ENCODE results near the gene VENTX. TPM values are rescaled to one million over a fixed set of nuclear protein-coding genes. Genes with fewer than 3 reads are reported as not detected.

VENTX gene
- total RNA-seq (2014; rRNA removed; shearing (Covaris generic)), result 0.12 TPM in 1 of 2 replicates, not detected in the other

DNA sequence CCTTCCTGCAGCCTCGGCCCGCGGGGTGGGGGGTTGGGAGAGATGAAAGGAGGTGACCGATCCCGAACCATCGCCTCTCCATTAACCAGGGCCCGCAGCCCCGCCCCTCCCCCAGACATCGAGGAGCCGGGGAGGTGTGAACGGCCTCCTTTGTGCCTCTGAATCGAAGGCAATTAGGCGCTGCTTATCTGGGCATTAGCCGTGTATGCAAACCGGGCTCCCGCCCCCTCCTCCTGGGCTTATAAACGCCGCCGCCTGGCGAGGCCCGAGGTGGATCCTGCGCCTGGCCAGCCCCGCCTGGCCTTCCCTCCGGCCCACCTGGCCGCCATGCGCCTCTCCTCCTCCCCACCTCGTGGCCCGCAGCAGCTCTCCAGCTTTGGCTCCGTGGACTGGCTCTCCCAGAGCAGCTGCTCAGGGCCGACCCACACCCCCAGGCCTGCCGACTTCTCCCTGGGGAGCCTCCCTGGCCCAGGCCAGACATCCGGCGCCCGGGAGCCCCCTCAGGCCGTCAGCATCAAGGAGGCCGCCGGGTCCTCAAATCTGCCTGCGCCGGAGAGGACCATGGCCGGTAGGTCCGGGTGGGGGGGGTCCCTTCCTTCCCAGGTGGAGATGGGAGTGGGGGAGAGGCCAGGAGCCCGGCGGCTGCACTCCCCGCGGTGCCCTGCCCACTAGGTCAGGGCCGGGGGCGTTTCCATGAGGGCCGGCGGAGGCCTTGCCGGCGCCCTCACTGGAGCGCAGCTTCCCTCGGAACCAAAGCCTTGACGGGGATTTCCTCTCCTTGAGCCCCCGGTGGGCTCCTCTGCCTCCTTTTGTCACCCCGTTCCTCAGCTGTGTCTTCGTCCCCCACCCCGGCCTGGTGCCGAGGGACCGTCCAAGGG is at the start of gene VENTX:
Gene VENTX, plus strand, starts transcription at position 268 of the 878 bp plus-strand sequence. Its CDS starts 60 bp downstream, at position 328.
- in situ Hi-C loops (cut with HindIII; ENCODE audit: low sequenced_read_pairs), result no loop called here
- no peak for DNase-seq (ENCODE audit: low spot score)

- in situ Hi-C loops (cut with HindIII; ENCODE audit: low sequenced_read_pairs), result no loop called here
- no peak for DNase-seq (ENCODE audit: low spot score)
These were observed 49.6 kb upstream of the VENTX start for GRCh38 chr10:133187906-133188681.

- in situ Hi-C loops (cut with HindIII; ENCODE audit: low sequenced_read_pairs), result no loop called here
- DNase-seq (ENCODE audit: low spot score), result no peak
These were observed 48.4 kb upstream of the VENTX start for GRCh38 chr10:133189256-133189655.

DNA sequence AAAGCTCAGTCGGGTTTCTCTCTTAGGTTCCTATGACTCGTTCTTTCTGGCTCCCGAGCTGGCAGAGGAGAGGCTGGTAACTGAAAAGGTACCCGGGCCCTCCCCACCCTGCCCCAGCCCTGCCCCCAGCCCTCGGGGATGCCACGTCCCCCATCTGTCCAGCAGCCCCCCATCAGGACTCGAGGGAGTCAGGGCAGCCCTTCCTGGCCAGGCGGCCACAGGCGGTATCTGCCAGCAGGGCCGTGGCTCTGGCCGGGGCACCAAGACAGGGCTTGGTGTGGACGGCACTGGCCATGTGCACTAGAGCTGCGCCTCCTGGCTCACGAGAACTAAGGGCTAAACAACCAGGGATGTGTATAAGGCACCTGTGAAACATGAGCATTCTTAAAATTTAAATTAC is 47.9 kb upstream of the VENTX start:
- DNase-seq (ENCODE audit: low spot score), result no peak
- in situ Hi-C loops (cut with HindIII; ENCODE audit: low sequenced_read_pairs), result no loop called here

GRCh38 chr10:133190225-133190624 is 47.4 kb upstream of the VENTX start:
- in situ Hi-C loops (cut with HindIII; ENCODE audit: low sequenced_read_pairs), result no loop called here
- DNase-seq (ENCODE audit: low spot score), result no peak

DNA sequence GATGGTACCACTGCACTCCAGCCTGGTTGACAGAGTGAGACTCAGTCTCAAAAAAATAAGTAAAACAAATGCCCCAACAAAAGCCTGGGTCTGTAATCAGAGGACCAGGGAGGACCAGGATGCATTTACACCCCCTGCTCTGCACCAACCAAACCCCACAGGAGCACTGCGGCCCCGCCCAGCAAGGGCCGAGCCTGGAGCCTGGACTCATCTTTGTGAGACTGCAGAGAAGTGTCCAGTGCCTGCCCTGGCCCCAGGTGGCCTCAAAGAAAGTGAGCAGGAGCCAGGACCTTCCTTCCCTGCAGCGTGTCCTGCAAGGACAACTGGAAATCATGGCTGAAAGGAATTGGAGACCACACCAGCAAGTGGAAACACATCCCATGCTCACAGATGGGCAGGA is 46.0 kb upstream of the VENTX start:
- no peak for DNase-seq (ENCODE audit: low spot score)
- in situ Hi-C loops (cut with HindIII; ENCODE audit: low sequenced_read_pairs), result no loop called here

DNA sequence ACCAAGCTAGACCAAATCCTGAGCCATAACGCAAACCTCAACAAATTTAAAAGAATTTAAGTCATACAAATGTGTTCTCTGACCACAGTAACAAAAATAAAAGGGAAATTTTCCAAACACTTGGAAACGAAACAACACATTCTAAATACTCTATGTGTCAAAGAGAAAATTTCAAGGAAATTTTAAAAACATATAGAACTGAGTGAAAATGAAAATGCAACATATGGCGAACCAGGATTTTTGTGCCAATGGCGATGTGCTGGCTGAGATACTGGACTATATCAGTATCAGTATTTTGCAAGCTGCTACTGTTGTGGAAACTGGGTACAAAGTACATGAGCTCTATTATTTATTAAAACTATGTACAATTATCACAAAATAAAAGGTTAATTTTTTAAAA is 43.5 kb upstream of the VENTX start:
- in situ Hi-C loops (cut with HindIII; ENCODE audit: low sequenced_read_pairs), result no loop called here
- DNase-seq (ENCODE audit: low spot score), result no peak

GRCh38 chr10:133195096-133195495 is 42.6 kb upstream of the VENTX start:
- in situ Hi-C loops (cut with HindIII; ENCODE audit: low sequenced_read_pairs), result no loop called here
- no peak for DNase-seq (ENCODE audit: low spot score)

DNA sequence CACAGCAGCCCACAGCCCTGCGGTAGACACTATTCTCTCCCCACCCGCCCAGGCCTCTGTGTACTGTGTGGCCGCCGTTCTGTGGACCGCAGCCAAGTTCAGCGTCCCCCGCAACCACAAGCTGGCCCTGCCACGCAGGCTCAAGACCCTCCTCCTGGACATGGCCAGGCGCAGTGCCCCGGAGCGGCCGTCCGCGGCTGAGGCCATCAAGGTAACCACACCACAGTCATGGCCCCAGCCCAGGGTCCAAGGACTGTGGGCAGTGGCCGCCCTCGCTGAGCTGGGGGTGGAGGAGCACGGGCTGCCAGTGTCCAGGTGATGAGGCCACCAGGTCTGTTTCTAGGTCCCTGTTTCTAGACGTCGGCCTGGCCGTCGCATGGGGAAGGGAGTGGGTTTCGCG is 42.0 kb upstream of the VENTX start:
- in situ Hi-C loops (cut with HindIII; ENCODE audit: low sequenced_read_pairs), result no loop called here
- no peak for DNase-seq (ENCODE audit: low spot score)

- in situ Hi-C loops (cut with HindIII; ENCODE audit: low sequenced_read_pairs), result no loop called here
- no peak for DNase-seq (ENCODE audit: low spot score)
These were observed 41.3 kb upstream of the VENTX start for GRCh38 chr10:133196221-133196915.

DNA sequence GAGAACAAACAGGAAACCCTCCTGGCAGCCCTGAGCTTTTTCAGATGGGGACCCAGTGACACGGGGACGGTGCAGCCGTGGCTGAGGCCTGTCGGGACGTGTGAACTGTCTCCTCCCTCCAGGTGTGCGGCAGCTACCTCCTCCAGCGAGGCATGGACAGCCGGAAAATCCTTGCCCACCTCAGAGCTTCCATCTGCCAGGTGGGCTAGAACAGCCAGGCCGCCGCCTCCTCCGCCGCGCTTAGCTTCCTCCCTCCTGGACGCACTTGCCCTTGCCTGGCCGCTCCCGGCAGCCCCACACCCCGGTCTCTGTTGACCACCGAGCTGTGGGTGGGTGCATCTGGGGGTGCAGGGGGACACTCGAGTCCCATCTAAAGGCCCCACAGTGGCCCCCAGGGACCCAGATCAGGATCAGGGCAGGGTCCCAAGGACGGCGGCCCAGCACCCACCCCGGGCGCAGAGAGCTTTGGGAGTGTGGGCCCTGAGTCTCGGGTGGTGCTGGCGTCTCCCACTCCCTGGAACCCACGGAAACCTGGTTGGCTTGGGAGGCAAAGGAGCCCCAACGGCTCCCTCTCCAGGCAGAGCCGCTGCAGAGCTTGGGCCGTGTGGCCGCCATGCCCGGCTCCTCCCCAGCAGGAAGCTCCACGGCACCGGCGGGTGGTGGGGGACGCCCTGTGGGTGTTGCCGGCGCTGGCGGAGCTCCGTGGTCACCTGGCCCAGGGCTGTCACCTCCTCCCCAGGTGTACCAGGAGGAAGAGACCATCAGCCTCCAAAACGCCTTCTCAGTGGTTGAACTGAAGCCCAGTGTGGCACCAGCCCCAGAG is 40.5 kb upstream of the VENTX start:
- no peak for DNase-seq (ENCODE audit: low spot score)
- in situ Hi-C loops (cut with HindIII; ENCODE audit: low sequenced_read_pairs), result no loop called here

DNA sequence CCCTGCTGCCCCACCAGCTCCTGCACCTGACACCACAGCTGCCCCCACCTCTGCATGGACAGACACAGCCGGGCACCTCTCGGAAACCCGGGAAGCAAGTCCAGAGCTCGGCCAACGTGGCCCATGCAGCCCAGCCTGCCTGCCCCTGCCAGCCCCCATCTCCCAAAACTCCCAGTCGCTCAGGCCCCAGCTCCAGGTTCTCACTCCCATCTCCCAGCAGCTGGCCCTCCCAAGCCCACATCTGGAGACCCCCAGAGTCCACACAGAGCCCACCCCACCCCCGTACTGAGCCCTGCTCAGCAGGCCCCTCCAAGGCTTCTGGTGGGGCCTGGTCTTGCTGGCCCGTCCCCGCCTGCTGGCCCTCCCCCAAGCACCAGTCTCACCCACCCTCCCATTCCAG is 39.9 kb upstream of the VENTX start:
- no peak for DNase-seq (ENCODE audit: low spot score)
- in situ Hi-C loops (cut with HindIII; ENCODE audit: low sequenced_read_pairs), result no loop called here

- no peak for DNase-seq (ENCODE audit: low spot score)
- in situ Hi-C loops (cut with HindIII; ENCODE audit: low sequenced_read_pairs), result no loop called here
These were observed 39.4 kb upstream of the VENTX start for GRCh38 chr10:133198206-133198605.

- in situ Hi-C loops (cut with HindIII; ENCODE audit: low sequenced_read_pairs), result no loop called here
- DNase-seq (ENCODE audit: low spot score), result no peak
These were observed 38.8 kb upstream of the VENTX start for GRCh38 chr10:133198621-133199487.

DNA sequence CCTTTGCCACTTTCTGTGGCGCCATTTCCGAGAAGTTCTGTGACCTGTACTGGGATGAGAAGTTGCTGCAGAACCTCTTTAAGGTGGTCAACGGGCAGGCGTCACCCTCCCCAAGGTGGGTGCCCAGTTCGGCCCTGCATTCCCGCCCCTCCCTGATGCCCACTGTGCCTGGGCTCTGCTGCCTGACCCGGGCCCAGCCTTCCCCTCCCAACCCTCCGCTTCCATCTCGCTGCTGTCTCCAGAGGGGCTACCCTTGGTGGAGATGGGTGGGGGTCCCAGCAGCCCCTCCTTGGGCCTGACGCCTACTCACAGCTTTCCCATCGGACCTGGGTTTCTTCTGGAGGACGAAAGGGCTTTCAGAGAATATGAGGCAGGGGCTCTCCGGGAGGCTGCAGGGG is 38.2 kb upstream of the VENTX start:
- DNase-seq (ENCODE audit: low spot score), result no peak
- in situ Hi-C loops (cut with HindIII; ENCODE audit: low sequenced_read_pairs), result no loop called here

- no peak for DNase-seq (ENCODE audit: low spot score)
- in situ Hi-C loops (cut with HindIII; ENCODE audit: low sequenced_read_pairs), result no loop called here
These were observed 37.6 kb upstream of the VENTX start for GRCh38 chr10:133199992-133200611.

GRCh38 chr10:133200621-133201031 is 37.0 kb upstream of the VENTX start:
- in situ Hi-C loops (cut with HindIII; ENCODE audit: low sequenced_read_pairs), result no loop called here
- DNase-seq (ENCODE audit: low spot score), result no peak
